Measurements from ENCODE around the gene NDUFAF3. TPM values are rescaled to one million over a fixed set of nuclear protein-coding genes. Genes with fewer than 3 reads are reported as not detected.

NDUFAF3 gene
- total and polyA plus RNA-seq, 4 donors, result 28.6 to 107 (median 72.0) TPM

- WGBS, result 3% methylated on average over 7 of the region's 7 CpGs
- DNase-seq (ENCODE audit: low spot score), result no peak
- Histone ChIP-seq H3K36me3 (ENCODE audit: control insufficient read depth in 4 of 4, insufficient read depth in 3 of 4, low read depth in 1 of 4, low read length in 3 of 4) (peaks cover 3 to 51% (median 35%) of the 10 kb centered on the region in 4 donors), H3K27ac (ENCODE audit: low read depth in 1 of 2, low read length in 2 of 2) (peak overlapping the region; percentile 96), H3K4me3 (ENCODE audit: low read depth in 1 of 3, low read length in 3 of 3) (no peak overlapping the region), H3K9me3 (ENCODE audit: control insufficient read depth in 4 of 4, low read length in 3 of 4) (no peaks in the 10 kb centered on the region), H3K9ac (ENCODE audit: low read depth in 1 of 2, low read length in 2 of 2) (peak overlapping the region in 1 of 2 donors; percentile 87), H3K4me1 (ENCODE audit: control insufficient read depth in 4 of 4, insufficient read depth in 4 of 4, low read length in 3 of 4) (peaks cover 1 to 21% (median 14%) of the 10 kb centered on the region in 4 donors), H3K27me3 (ENCODE audit: control insufficient read depth in 4 of 4, insufficient read depth in 4 of 4, low read length in 3 of 4) (no peaks in the 10 kb centered on the region)
- TF ChIP-seq SP1 (IDR thresholded peaks at IDR 0.05), result peak; percentile 3
- no peak for TF ChIP-seq EGR1 (IDR thresholded peaks at IDR 0.05; ENCODE audit: low read depth in 2 of 2)
- peak in 1 of 2 donors; percentile 2 for TF ChIP-seq RAD21 (IDR thresholded peaks at IDR 0.05)
Measured at GRCh38 chr3:49029563-49029884, 7.6 kb downstream of the NDUFAF3 start.

DNA sequence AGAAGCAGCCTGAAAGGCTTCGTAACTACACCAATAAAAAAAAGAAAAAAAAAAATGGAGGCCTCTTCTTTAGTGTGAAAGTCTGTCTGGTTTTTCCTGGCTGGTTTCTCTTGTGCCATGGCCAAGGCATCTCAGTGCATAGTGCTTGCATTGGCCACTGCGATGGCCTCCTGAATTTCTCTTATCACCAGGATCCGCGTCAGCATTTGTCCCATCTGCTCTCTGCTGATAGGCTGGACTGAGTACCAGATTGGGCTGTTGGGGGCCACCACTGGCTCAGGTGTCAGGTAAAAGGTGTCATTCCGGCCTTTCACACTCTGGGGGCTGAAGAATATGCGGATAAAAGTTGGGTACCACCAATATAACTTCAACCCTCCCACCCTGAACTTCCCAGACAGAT is 8.4 kb downstream of the NDUFAF3 start:
- Histone ChIP-seq H3K9ac (ENCODE audit: low read depth in 1 of 2, low read length in 2 of 2) (no peak overlapping the region), H3K9me3 (ENCODE audit: control insufficient read depth in 4 of 4, low read length in 3 of 4) (no peaks in the 10 kb centered on the region), H3K27me3 (ENCODE audit: control insufficient read depth in 4 of 4, insufficient read depth in 4 of 4, low read length in 3 of 4) (no peaks in the 10 kb centered on the region), H3K36me3 (ENCODE audit: control insufficient read depth in 4 of 4, insufficient read depth in 3 of 4, low read depth in 1 of 4, low read length in 3 of 4) (peaks cover 3 to 50% (median 36%) of the 10 kb centered on the region in 4 donors), H3K27ac (ENCODE audit: low read depth in 1 of 2, low read length in 2 of 2) (no peak overlapping the region), H3K4me1 (ENCODE audit: control insufficient read depth in 4 of 4, insufficient read depth in 4 of 4, low read length in 3 of 4) (peaks cover 0 to 16% (median 12%) of the 10 kb centered on the region in 4 donors), H3K4me3 (ENCODE audit: low read depth in 1 of 3, low read length in 3 of 3) (no peak overlapping the region)
- DNase-seq (ENCODE audit: low spot score), result peak; percentile 65
- 95% methylated on average over 6 of the region's 6 CpGs for WGBS
- TF ChIP-seq RXRA (IDR thresholded peaks at IDR 0.05), result no peak
- no peak for TF ChIP-seq ZBTB33 (IDR thresholded peaks at IDR 0.05)
- TF ChIP-seq FOXA2 (IDR thresholded peaks at IDR 0.05), result no peak
- no peak for TF ChIP-seq HNF4G (IDR thresholded peaks at IDR 0.05)
- no peak for TF ChIP-seq TAF1 (conservative IDR thresholded peaks at IDR 0.05)
- no peak for TF ChIP-seq RAD21 (IDR thresholded peaks at IDR 0.05)
- no peak for TF ChIP-seq REST (IDR thresholded peaks at IDR 0.05)
- TF ChIP-seq, protein P1, sequence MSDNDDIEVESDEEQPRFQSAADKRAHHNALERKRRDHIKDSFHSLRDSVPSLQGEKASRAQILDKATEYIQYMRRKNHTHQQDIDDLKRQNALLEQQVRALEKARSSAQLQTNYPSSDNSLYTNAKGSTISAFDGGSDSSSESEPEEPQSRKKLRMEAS (IDR thresholded peaks at IDR 0.05), result no peak
- TF ChIP-seq FOXA1 (IDR thresholded peaks at IDR 0.05), result no peak
- TF ChIP-seq JUND (IDR thresholded peaks at IDR 0.05), result no peak
- TF ChIP-seq, protein P2, sequence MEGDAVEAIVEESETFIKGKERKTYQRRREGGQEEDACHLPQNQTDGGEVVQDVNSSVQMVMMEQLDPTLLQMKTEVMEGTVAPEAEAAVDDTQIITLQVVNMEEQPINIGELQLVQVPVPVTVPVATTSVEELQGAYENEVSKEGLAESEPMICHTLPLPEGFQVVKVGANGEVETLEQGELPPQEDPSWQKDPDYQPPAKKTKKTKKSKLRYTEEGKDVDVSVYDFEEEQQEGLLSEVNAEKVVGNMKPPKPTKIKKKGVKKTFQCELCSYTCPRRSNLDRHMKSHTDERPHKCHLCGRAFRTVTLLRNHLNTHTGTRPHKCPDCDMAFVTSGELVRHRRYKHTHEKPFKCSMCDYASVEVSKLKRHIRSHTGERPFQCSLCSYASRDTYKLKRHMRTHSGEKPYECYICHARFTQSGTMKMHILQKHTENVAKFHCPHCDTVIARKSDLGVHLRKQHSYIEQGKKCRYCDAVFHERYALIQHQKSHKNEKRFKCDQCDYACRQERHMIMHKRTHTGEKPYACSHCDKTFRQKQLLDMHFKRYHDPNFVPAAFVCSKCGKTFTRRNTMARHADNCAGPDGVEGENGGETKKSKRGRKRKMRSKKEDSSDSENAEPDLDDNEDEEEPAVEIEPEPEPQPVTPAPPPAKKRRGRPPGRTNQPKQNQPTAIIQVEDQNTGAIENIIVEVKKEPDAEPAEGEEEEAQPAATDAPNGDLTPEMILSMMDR (IDR thresholded peaks at IDR 0.05; ENCODE audit: low read depth, low read length, missing input control), result no peak
- no peak for TF ChIP-seq GABPA (IDR thresholded peaks at IDR 0.05 in 1 of 2, conservative IDR thresholded peaks at IDR 0.05 in 1 of 2)
- TF ChIP-seq SP1 (IDR thresholded peaks at IDR 0.05), result no peak
